Activated effector memory CD4-positive, alpha-beta T cell treated with anti-CD3 and anti-CD28 coated beads, Interleukin-2, amount 50 U/mL, for 16 hours (primary cell): Measurements from ENCODE around the gene SLC1A3.

Experiments
- DNase-seq: peaks from one replicate; pipeline ENCODE4 v3.0.0-alpha.2; 2020

SLC1A3 gene

DNA sequence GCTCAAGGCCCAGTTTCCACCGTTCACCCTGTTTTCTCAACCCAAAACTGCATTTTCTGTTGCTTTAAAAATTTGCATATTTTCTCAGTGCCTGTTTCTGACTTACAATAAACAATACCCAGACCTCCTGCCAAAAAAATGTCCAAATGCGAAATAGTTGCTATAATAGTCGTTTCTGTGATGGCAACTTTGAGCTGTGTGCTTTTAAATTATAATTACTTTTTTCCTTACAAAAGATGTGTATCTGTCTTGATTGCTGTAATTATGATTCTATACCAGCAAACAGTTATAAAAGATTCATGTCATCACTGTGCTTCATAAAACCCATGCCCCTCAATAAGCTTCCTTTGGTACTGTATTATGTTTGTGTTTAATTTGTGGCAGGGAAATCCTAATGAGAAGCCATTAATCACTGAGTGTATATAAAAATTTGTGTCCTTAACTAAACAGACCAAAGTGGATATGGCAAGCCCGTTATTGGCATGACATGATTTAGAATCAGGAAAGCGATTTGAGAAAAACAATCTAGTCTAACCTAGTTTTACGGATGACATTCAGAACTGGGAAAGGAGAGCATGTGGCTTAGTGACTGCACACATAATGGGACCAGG lies 5.4 kb upstream of the SLC1A3 start:
- DNase-seq: no peak

DNA sequence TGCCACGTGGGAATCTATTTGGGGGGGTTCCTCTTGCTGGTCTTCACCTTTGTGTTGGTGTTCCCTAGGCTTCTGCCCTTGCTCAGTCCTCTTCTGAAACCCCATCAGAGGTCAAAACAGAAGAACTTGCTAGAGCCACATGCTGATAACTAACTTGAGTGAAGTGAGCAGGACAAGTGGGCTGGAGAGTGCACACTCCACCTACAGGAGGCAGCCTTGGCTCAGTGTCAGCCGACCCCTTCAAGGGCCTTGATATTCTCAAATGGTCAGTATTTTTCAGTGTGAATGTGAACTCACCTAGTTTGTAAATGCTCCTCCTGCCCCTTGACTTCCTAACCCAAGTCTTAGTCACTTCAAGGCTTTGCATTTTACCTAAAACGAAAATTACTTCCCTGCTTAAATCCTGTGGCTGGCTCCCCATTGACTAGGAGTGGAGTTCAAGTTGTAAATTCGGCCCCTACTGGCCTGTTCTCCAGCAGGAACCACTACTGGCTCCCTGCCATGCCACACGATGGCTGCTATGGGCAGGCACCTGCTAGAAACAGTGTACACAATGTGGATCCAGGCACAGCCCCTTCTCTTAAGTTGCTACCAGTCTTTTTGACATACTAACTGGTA lies 3.6 kb upstream of the SLC1A3 start:
- DNase-seq: no peak

DNA sequence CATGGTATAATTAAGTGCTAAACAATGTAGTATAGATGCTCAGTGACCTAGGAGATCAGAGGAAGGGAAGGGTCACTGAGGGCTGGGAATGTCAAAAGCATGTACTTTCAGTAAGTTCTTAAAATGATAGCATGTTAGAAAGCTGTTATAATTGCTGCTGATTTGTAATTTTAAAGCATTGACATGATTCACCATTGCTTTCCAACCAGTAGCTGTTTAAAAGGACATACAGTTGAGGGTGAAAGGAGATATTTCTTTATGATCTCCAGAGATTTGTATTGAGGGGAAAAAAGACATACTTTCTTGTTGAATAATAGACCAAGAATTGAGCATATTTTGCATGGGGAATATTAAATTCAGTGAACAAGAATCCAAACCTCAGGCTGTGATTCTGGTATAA lies 1.2 kb upstream of the SLC1A3 start:
- DNase-seq: no peak

DNA sequence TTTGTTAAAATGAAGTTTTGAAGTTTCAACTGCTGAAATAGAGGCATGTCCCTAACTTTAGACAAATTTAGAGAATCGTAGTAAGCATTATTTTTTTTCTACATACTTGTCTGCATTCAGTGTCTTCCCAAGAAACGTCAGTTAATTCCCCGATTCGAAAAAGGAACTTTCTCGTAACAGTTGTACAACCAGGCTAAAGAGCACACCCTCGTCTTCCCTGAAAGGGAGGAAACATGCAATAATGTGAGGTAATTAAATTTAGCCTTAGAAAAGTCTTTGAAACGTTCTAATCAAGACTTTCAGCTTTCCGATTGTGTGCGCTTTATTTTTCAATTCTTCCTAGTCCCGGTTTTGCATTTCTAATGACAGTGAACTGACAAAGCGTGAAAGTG lies 374 bp upstream of the SLC1A3 start:
- DNase-seq: no peak

DNA sequence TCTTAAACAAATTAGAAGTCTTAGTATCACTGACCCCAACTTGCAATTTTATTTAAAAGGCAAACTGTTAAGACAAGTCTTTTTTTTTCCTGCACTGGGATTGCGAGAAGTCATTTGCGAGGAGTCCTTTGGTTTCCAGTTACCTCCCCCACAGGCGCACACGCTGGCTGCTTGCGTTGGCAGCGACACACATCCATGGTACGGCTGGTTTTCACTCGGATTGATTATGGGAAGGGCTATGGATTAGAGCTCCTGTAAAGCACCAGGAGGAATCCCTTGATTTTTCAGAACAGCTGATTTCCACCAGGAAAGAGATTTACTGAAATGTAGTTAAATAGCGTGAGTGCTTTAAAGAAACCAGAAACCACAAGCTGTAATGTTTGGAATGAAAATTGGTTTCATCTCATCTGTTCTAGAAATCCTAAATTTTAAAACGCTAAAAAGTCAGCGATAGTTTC lies 737 bp downstream of the SLC1A3 start:
- DNase-seq: no peak

DNA sequence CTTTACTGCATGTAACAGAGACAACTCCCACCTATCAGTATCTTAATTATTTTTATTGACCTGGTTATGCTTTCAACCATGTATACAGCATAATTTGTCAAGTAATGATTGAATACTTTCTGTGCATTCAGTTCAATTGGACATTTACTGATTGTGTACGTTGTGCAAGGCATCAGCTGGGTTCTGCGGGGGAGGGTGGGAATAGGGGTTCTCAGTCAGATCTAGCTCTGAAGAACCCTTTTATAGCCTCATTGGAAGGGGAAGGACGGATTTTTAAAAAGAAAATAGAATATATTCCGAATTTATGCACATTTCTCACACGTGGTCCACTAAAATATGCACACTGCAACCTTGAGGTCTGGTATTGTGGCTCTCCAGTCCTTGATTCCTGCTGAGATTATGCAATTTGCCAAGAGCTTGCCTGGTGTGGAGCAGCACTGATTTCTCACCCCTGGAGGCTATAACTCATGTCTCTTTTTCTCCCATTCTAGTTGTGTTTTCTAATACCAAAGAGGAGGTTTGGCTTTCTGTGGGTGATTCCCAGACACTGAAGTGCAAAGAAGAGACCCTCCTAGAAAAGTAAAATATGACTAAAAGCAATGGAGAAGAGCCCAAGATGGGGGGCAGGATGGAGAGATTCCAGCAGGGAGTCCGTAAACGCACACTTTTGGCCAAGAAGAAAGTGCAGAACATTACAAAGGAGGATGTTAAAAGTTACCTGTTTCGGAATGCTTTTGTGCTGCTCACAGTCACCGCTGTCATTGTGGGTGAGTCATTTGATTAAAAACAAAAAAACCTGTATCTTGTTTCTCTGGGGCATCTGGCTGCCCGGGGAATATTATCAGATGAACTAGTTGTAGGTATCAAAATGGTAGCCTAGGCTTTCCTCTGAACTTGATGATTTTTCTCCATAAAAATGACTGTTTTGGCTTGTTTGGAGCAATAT lies 1.7 kb downstream of the SLC1A3 start:
- no peak for DNase-seq

DNA sequence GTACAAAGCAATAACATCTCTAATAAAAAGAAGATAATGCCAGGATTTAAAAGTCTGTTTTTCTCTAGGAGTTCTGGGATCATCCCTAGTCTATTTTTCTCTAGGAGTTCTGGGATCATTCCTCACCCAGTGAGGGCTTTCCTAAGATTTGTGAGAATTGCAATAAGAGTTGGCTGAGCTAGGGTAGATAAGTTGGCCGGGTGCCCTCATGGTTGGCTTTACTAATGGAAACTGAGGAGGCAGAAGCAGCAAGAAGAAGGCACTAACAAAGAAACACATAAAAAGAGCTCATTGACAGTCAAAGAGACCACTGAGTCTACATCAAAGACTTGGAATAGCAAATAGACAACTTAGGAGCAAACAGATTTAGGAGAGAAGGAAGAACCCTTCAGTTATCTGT lies 4.2 kb downstream of the SLC1A3 start:
- no peak for DNase-seq

DNA sequence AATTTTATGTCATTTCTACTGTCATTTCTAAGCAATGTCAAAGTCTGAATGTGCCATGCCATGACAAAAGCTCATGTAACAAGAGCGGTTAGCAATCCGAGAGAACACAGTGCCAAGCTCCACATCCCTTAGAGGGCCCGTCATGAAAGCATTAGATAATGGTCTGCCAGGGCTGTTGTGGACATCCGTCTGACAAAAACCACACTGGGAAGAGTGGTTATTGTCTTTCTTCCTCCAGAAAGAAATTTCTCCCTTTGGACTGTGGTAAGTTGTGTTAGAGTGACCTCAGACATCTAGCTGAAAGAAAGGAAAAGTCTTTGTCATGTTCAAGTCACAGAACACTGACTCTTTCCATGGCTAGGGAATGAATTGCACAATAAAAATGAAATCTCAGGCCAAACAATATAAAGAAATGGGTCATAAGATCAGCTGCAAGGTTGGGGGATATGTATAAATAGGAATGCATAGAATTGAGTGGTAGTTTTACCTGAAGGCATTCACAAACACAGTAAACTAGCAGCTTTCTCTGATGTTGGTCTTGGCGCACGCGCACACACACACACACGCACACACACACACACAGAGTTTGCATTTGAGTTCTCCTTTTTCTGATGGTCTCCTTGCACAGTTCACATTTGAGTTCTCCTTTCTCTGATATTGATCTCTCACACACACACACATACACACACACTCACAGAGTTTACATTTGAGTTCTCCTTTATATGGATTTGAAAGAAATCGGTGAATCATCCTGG lies 5.3 kb downstream of the SLC1A3 start:
- DNase-seq: no peak

DNA sequence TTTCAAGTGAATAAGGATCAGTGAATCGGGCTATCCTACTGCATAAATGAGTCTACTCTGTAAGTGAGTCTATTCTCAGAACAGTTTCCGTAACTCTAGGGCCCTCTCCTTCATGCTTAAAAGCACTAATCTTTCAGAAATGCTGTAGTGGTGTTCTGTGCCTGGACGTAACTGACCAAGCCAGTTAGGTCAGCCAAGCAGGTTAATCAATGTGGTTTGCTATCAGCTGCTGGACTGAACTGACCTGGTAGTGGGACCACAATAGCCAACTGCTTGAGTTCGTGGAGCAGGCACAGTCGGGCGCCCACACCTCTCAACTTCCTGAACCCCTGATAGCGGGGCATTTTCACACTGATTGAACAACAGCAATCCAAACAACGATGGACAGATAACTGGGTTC lies 6.8 kb downstream of the SLC1A3 start:
- no peak for DNase-seq

DNA sequence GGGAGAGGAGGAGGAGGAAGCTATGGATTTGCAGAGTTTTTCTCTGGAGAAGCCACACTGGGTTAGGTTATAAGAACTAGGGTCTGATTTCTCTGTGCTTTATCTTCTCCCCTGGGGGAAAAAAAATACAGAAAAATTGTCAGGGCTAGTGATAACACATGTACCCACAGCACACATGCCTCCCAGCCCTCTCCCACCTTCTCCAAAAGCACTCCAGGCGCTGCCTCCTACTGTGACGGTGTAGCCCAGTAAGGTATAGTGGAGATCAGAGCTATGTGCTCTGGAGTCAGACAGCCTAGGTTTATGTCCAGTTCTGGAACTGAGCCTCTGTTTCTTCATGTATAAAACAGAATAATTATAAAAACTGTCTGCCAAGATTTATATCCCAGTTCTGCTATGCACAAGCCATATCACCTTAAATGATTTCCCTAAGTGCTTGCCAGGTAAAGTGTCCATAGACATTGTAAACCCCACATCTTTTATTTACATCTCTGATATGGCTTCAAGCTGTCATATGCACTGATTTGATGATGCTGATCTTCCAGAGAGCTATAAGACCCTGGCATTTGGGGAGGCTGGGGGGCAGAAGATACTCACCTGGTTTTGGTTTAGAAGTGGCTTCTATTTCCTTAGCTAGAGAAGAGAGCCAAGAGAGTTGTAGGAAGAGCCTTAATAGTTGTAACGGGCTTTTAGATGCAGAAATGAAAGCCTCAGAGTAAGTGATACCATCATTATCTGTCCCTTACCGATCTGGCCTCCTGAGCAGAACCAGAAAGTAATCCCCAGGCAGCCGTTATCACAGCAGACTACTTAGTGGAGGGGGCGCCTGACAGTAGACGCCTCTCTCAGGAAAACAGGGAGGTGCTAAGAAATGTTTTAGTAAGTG lies 7.6 kb downstream of the SLC1A3 start:
- no peak for DNase-seq

DNA sequence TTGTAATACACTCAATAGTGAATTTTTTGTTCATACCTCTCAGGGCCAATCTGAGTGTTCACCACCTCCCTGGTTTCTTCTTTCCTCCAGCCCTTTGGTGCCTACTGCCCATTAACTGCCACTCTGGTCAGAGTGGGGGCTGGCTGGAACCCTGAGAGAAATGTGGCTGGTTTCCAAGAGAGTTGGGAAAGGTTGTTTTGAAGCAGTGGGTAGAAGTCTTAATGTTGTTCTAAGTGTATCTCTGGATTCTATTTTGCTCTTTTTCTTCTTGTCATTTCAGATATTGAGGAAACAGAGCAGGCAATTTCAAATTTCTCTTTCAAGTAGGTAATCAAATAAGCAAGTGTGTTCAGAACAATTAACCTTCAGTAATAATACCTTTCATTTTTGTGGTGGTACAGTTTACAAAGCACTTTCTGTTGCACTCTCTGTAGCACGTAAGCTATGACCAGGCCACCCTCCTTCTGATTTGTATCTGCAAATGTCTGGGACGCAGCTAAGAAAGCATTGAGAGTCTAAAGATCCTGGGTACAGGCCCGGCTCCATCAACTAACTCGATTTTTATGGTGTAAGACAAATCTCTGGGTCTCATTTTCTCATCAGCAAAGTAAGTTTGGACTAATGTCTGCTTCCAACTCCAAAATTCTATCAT lies 8.4 kb downstream of the SLC1A3 start:
- DNase-seq: no peak

DNA sequence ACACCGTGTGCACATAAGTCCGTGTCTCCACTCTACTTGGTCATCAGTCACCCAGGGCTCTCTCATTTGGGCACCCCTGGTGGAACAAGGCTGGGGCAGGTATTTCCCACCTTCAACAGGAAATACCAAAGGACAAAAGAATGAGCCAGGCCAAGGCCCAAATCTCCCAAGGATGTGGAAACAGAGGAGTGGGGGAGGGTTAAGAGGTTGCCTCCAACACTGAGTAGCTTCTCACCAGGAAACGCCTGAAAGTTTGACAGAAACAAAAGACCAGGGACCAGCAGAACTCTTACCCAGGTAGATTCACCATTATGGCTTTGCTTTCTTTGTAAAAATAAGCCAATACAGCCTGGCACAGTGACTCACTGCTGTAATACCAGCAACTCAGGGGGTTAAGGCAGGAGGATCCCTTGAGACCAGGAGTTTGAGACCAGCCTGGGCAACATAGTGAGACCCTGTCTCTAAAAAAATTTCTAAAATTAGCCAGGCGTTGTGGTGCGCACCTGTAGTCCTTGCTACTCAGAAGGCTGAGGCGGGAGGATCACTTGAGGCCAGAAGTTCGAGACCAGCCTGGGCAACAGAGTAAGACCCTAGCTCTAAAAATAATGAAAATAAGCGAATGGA lies 12.7 kb downstream of the SLC1A3 start:
- no peak for DNase-seq

DNA sequence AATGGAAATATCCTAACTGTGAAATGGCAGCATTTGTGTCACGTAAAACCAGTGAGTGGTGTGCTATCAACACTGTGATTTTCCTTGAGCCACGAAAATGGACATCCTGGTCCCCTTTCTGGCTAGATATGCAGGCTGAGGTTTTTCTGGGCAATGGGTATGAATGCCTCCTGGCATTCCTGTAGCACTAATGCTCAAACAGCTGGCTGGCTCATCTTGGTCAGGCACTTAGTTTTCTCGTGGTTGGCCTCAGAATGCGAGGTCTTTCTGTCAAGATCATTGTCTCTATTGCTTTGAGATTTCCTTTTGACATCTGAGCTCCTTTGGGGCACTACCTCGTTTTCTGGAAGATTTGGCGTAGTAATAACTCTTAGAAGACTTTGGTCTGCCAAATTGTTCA lies 15.6 kb downstream of the SLC1A3 start:
- DNase-seq: no peak

DNA sequence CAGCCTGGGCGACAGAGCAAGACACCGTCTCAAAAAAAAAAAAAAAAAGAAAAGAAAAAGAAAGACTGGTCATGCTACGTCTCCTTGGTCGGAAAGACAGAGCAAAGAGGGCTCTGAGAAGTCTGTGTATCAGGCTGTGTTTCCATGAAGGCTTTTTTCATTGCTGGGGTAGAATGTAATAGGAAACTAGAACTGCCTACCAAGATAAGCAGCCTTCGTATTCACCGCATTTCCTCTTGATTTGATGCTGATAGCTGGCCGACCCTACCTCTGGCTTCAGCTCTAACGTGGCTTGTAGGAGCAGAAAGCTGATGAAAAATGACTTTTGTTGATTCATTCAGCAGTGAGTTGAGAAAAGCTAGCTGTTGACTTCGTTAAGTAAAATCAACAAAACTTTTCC lies 17.4 kb downstream of the SLC1A3 start:
- DNase-seq: no peak

DNA sequence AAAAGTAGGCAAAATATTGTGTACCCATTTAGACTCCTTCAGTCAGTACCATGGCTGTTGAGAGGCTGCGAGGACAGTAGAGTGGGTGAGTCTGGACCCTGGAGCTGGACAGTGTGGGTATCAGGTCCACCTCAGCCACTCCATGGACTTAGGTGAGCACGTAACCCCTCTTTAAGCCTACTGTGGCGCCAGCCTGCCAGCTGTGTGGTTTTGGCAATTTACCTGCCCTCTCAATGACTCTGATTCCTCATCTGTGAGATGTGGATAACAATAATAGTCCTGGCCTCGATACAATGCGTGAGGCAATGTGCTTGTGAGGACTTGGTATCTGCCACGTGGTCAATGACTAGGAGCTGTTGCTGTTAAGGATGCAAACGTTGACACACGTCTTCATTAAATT lies 17.9 kb downstream of the SLC1A3 start:
- DNase-seq: no peak

DNA sequence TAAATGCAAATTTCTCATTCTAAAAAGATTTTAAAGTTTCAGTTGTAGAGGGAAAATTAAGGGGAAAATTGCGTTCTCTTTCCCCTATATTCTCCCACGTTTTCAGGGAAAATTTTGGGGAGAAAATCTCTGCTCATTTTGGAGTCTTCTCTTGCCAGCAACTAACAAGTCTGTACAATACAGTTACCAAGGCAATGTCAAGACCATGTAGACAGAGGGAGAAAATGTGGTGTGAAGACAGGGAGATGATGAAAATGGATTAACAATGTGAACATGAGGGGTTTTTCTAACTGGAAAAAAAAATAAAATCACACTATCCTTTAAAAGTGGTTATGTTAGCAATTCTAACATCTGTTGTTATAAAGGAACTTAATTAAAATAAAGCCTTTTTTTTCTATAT lies 22.3 kb downstream of the SLC1A3 start:
- no peak for DNase-seq

DNA sequence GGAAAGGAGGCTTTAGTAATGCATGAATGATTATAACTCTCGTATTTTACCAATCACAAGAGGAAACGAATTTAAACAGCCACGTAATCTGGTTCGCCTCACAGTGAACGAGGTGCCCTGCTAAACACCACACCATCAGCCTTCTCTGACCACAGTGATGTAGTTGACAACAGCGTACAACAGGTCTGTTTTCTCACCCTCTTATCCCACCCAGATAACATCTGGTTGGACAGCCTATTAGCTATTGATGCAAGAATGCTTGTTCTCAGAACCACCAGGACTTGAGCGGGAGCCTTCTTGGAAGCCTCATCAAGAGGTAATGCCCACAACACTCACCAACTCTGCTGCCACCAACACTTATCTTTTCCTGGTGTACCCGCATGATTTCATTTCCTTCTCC lies 23.3 kb downstream of the SLC1A3 start:
- no peak for DNase-seq

DNA sequence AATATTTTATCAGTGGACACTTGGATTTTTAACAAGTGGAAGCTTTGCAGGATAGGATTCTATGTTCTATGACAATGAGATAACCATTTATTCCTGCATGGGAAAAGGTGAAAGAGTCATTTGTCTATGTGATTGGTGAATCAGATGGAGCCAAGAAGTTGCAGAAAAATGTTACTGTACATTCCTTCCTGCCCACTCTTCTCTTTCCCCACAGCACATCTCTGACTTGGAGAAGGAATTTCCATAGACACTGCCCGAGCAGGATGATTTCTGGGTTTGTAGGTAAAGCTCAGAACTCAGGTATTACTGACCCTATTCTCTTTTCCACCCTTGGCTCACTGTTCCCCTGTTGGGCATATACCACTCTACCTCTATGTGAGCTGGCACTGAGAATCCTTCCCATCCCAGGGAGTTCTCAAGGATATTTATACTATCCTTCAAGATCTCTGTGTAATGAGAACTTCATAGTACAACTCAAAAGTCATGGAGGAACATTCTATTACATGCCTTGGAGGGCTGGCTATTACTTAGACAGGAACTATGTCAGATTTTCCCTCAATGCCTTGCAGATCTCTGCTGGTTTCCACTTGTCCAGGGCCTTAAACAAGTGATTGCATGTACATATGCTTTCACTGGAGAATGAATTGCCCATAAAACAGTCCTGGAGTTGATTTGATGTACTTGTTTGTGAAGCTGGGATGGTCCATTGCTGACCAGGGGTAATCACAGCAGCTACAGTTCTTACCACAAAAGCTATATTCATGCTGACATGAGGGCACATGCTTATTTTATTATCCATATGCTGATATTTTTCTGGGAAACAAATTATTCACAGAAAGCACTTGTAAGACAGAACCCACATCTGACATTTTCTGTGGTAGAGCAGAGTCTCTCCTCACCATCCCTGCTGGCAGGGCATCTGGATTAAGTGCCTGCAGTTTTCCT lies 24.1 kb downstream of the SLC1A3 start:
- no peak for DNase-seq

DNA sequence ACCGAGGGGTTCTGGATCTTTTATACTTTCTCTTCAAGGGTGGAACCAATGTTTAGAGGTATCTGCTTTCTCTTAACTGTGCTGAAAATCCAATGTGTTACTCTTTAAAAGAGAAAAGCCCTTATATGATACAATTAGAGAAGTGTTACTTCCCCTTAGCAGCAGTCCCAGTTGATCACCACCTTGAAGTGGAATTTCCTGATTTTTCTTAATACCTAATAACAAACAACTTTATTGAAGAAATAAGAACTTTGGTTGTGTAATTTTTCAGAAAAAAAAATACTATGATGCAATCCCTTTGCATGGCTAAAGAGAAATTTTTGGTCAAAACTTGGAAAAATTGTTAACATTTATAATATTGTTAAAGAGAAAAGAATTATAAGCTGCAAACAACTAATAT lies 24.7 kb downstream of the SLC1A3 start:
- DNase-seq: no peak
